Measurements from ENCODE around the gene SNCAIP. TPM values are rescaled to one million over a fixed set of nuclear protein-coding genes. Genes with fewer than 3 reads are reported as not detected.

The SNCAIP gene
- total and polyA plus RNA-seq, 2 experiments from 2014 or later: 1.5 to 2.4 TPM

- in situ Hi-C loops (cut with MboI): no loop called here
- Histone ChIP-seq H4K20me1 (ENCODE audit: insufficient read depth) (no peaks in the 10 kb centered on the region), H3K9me2 (ENCODE audit: insufficient read depth) (no peaks in the 10 kb centered on the region), H3K9me3 (ENCODE audit: low read depth) (no peaks in the 10 kb centered on the region), H3K4me2 (ENCODE audit: unreplicated experiment) (no peak overlapping the region), H3F3A (ENCODE audit: insufficient read depth) (no peaks in the 10 kb centered on the region), H3K9ac (no peak overlapping the region), H3K4me3 (no peak overlapping the region), H3K27me3 (replicated peaks; ENCODE audit: insufficient read depth) (no peaks in the 10 kb centered on the region), H3K79me2 (ENCODE audit: insufficient read depth) (no peaks in the 10 kb centered on the region), H3K4me1 (ENCODE audit: insufficient read depth) (no peaks in the 10 kb centered on the region), H2AFZ (no peak overlapping the region), H3K36me3 (ENCODE audit: low read depth) (no peaks in the 10 kb centered on the region), H3K27ac (no peak overlapping the region)
- DNase-seq: no peak
- 86 to 87% methylated on average over 5 of the region's 5 CpGs for WGBS, 2 experiments (ENCODE audit: low coverage in 1 of 2, low lambda C conversion rate in 2 of 2, missing lambda C conversion rate in 2 of 2)
- TF ChIP-seq EZH2 (IDR thresholded peaks at IDR 0.05; ENCODE audit: insufficient read depth, poor library complexity, severe bottlenecking) (no peak), EZH2phosphoT487 (IDR thresholded peaks at IDR 0.05; ENCODE audit: insufficient read depth, low read depth) (no peak)
Measured at GRCh38 chr5:122368510-122369251, 56.6 kb downstream of the SNCAIP start.

GRCh38 chr5:122369253-122369815 lies 57.3 kb downstream of the SNCAIP start:
- DNase-seq: no peak
- H3K4me2 ChIP-seq (ENCODE audit: unreplicated experiment): no peak overlapping the region
- no peaks in the 10 kb centered on the region for H3K9me3 ChIP-seq (ENCODE audit: low read depth)
- no peaks in the 10 kb centered on the region for H4K20me1 ChIP-seq (ENCODE audit: insufficient read depth)
- H3K27me3 ChIP-seq (replicated peaks; ENCODE audit: insufficient read depth): no peaks in the 10 kb centered on the region
- no peaks in the 10 kb centered on the region for H3F3A ChIP-seq (ENCODE audit: insufficient read depth)
- H3K27ac ChIP-seq: no peak overlapping the region
- WGBS, 2 experiments (ENCODE audit: low coverage in 1 of 2, low lambda C conversion rate in 2 of 2, missing lambda C conversion rate in 2 of 2): 52 to 57% methylated on average over 4 of the region's 4 CpGs
- H3K36me3 ChIP-seq (ENCODE audit: low read depth): no peaks in the 10 kb centered on the region
- no peak overlapping the region for H3K4me3 ChIP-seq
- no peak overlapping the region for H2AFZ ChIP-seq
- H3K79me2 ChIP-seq (ENCODE audit: insufficient read depth): no peaks in the 10 kb centered on the region
- no peaks in the 10 kb centered on the region for H3K4me1 ChIP-seq (ENCODE audit: insufficient read depth)
- no peak overlapping the region for H3K9ac ChIP-seq
- in situ Hi-C loops (cut with MboI): no loop called here
- no peaks in the 10 kb centered on the region for H3K9me2 ChIP-seq (ENCODE audit: insufficient read depth)
- TF ChIP-seq EZH2phosphoT487 (IDR thresholded peaks at IDR 0.05; ENCODE audit: insufficient read depth, low read depth) (no peak), EZH2 (IDR thresholded peaks at IDR 0.05; ENCODE audit: insufficient read depth, poor library complexity, severe bottlenecking) (no peak)

- Histone ChIP-seq H3K27ac (no peak overlapping the region), H3K27me3 (replicated peaks; ENCODE audit: insufficient read depth) (no peaks in the 10 kb centered on the region), H2AFZ (no peak overlapping the region), H3K9me3 (ENCODE audit: low read depth) (no peaks in the 10 kb centered on the region), H3K36me3 (ENCODE audit: low read depth) (no peaks in the 10 kb centered on the region), H3K79me2 (ENCODE audit: insufficient read depth) (no peaks in the 10 kb centered on the region), H4K20me1 (ENCODE audit: insufficient read depth) (no peaks in the 10 kb centered on the region), H3K4me2 (ENCODE audit: unreplicated experiment) (no peak overlapping the region), H3K4me1 (ENCODE audit: insufficient read depth) (no peaks in the 10 kb centered on the region), H3K9me2 (ENCODE audit: insufficient read depth) (no peaks in the 10 kb centered on the region), H3K4me3 (no peak overlapping the region), H3K9ac (no peak overlapping the region), H3F3A (ENCODE audit: insufficient read depth) (no peaks in the 10 kb centered on the region)
- 61 to 70% methylated on average over 2 of the region's 2 CpGs for WGBS, 2 experiments (ENCODE audit: low coverage in 1 of 2, low lambda C conversion rate in 2 of 2, missing lambda C conversion rate in 2 of 2)
- DNase-seq: no peak
- in situ Hi-C loops (cut with MboI): no loop called here
- no peak for TF ChIP-seq EZH2 (IDR thresholded peaks at IDR 0.05; ENCODE audit: insufficient read depth, poor library complexity, severe bottlenecking)
- TF ChIP-seq EZH2phosphoT487 (IDR thresholded peaks at IDR 0.05; ENCODE audit: insufficient read depth, low read depth): no peak
Measured at GRCh38 chr5:122371511-122372151, 59.6 kb downstream of the SNCAIP start.

- no peaks in the 10 kb centered on the region for H3K27me3 ChIP-seq (replicated peaks; ENCODE audit: insufficient read depth)
- no peaks in the 10 kb centered on the region for H3K9me3 ChIP-seq (ENCODE audit: low read depth)
- DNase-seq: no peak
- no peaks in the 10 kb centered on the region for H3F3A ChIP-seq (ENCODE audit: insufficient read depth)
- H3K4me1 ChIP-seq (ENCODE audit: insufficient read depth): no peaks in the 10 kb centered on the region
- TF ChIP-seq EZH2 (IDR thresholded peaks at IDR 0.05; ENCODE audit: insufficient read depth, poor library complexity, severe bottlenecking): no peak
- H3K4me2 ChIP-seq (ENCODE audit: unreplicated experiment): no peak overlapping the region
- H2AFZ ChIP-seq: no peak overlapping the region
- no peaks in the 10 kb centered on the region for H3K79me2 ChIP-seq (ENCODE audit: insufficient read depth)
- no peaks in the 10 kb centered on the region for H3K9me2 ChIP-seq (ENCODE audit: insufficient read depth)
- in situ Hi-C loops (cut with MboI): no loop called here
- no peaks in the 10 kb centered on the region for H3K36me3 ChIP-seq (ENCODE audit: low read depth)
- H3K4me3 ChIP-seq: no peak overlapping the region
- H3K9ac ChIP-seq: no peak overlapping the region
- no peaks in the 10 kb centered on the region for H4K20me1 ChIP-seq (ENCODE audit: insufficient read depth)
- no peak overlapping the region for H3K27ac ChIP-seq
Measured at GRCh38 chr5:122374110-122374509, 62.1 kb downstream of the SNCAIP start.

All from GM23248 (cell line).